GM21423 (cell line): ENCODE results near the gene PUDP.
"Not testable (repeated sequence)": the region's sequence is repeated elsewhere in the genome, so short reads cannot be mapped to it uniquely, and the experiment has no call there.

Experiments
- ATAC-seq: cut with Tn5 transposase; IDR thresholded peaks from one replicate; pipeline ENCODE4 v1.9.1; 2021; ENCODE audit warnings: mild to moderate bottlenecking, moderate library complexity; ENCODE audit not compliant: unreplicated experiment

Gene PUDP

GRCh38 chrX:7110821-7111276 lies 37.1 kb downstream of the PUDP start:
- peak; percentile 43 for ATAC-seq

DNA sequence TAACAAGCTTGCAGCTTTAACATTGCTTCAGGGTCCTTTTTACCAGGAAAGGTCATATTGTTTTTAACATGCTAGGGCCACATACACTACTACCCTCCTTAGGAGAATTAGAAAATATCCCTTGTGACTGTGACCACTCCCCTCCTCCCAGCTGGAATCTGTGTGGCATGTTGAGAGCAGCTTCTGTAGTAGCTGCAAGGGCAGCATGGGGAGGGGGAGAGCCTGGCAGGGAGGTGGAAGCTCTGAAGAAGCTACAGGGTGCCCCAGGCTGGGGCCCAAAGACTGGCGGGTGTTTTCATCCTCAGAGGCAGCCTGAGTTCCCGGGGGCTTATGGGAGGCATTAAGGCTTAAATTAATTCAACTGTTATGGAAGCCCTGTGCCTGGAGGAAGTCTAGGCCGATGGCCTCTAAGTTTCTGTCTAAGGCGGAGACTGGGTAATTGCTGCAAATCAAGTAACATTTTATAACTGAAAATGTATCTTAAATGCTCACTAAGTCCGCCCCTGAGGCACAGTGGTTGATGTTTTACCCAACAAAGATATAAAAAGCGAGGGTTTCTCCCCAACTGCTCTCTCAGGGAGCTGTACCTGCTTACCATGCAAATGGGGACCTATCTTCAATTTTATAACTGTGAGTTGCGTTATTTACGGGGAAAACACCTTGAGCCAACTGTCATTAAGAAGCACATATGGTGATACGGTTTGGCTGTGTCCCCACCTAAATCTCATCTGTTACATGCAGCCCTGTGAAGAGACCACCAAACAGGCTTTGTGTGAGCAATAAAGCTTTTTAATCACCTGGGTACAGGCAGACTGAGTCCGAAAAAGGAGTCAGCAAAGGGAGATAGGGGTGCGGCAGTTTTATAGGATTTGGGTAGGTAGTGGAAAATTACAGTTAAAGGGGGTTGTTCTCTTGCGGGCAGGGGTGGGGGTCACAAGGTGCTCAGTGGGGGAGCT lies 37.8 kb downstream of the PUDP start:
- peak; percentile 68 for ATAC-seq

DNA sequence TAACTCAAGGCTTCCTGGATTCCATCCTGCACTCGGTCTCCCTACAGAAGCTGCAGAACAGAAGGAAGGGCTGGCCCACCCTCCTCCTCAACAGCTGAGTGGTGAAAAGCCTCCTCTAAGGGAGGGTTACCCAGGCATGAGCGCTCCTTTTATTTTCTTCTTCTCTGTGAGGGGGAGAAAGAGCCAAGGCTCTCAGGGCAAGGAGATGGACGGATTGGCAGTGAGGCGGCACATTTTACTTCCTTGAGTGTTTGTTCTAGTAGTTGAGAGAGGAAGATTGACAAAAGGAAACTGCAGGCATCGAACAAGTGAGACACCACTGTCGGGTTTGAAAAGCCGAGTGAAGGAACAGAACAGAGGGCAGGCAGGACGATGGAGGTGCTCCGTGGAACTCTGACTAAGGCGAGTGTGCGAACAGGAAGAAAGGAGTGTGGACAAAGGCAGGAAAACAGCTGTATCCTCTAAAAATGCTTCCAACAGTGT lies 38.9 kb downstream of the PUDP start:
- ATAC-seq = no peak

- no peak for ATAC-seq
Observed at GRCh38 chrX:7108030-7108429, 39.9 kb downstream of the PUDP start.

DNA sequence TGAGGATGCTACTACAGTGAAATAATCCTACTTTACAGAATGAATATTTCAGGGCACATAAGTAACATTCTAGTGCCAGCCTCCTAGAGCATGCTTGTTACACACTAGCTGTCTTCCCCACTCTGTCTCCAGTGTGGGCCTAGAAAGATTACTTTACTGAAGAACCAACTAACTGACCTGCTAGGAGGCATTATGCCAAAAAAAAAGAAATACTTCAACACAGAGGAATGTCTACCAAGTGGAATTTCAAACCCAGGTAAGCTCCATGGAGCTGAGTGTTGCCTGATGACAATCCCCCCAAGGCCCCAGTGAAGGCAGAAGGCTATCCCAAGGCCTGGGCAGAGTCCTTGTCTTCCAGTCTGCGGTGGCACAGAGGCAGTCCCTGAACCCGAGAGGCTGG lies 41.3 kb downstream of the PUDP start:
- no peak for ATAC-seq

- no peak for ATAC-seq
Observed at GRCh38 chrX:7102119-7102518, 45.8 kb downstream of the PUDP start.

DNA sequence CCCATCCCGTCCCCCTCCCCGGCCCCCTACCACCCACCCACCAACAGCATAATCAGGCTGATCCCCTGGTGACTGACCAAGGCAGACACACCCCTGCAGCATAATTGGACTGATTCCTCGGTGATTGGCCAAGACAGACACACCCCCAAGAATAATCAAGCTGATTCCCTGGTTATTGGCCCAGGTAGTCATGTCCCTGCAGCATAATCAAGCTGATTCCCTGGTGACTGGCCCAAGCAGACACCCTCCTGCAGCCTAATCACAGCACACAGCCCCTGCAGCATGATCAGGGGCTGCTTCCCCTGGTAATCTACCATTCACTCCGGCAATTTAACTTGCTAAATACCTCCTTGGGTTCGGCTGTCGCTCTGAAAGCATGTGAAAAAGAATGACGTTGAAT lies 47.9 kb downstream of the PUDP start:
- ATAC-seq = no peak

DNA sequence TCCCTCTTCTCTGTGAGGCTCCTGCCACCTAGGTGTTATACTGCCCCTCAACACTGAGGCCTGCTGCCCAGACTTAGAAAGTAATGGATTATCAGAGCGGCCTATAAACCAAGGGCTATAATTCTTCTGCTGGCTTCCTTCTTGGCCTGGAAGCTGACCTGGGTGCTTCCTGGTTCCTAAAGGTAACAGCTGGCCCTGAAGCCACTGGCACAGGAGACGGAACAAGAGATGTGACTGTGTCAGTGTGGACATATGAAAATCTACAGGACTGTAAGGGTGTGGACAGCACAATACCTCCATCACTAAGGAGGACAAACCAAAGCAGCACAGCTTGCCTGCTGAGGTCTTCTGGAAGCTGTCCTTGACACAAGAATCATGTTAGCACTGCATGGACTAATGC lies 52.3 kb downstream of the PUDP start:
- ATAC-seq = not testable (repeated sequence)

GRCh38 chrX:7093305-7093704 lies 54.6 kb downstream of the PUDP start:
- ATAC-seq = no peak

DNA sequence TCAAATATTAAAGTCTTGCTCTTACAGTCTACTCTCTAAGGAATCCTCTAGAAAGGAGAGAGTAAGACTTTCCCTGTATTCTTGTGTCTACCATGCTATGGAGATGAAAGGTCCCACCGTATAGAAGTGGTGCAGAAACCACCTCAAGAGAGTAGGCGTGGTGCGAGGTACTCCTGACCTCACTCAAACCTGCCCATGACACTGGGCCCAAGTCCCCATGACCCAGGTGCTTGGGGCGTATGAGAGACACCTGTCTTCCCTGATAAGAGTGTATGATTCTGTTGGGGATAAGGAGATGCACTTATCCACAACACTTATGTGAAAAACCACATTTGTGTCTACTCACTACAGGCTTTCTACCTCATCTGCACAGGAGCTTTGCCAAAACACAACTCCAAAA lies 55.4 kb downstream of the PUDP start:
- no peak for ATAC-seq

DNA sequence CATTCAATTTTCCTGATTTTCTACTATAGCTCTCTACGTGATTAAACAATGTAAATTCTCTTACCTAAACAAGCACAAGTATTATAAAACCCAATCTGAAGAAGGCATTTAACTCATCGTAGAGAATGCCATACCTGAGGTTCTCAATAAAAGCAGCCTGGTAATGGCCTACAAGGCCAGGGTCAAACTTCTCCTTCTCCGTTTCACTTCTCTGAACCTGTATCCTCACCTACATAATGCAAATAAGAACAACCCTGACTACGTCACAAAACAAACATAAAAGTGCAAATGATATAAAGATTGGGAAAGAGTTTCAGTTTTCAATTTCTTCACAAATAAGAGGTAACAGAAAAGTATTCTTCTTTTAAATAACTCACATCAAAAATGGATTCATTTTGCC lies 56.0 kb downstream of the PUDP start:
- no peak for ATAC-seq

DNA sequence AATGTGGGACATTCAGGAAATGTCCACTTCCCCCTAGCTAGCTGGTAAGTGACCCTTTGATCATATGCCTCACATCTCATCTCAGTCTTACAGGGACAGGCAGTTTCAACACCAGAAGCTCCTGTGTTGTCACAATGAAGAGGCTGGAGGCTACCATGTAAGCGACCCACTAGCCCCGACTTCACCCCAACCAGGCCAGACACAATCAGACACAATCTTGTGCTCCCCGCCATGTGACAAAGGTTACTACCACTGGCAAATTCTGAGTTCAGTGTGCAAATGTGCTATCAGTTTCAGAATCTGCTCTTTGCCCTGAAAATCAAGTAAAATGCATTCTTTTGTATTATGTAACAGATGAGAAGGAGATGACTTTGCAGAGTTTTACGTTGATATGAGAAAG lies 57.3 kb downstream of the PUDP start:
- ATAC-seq = no peak

DNA sequence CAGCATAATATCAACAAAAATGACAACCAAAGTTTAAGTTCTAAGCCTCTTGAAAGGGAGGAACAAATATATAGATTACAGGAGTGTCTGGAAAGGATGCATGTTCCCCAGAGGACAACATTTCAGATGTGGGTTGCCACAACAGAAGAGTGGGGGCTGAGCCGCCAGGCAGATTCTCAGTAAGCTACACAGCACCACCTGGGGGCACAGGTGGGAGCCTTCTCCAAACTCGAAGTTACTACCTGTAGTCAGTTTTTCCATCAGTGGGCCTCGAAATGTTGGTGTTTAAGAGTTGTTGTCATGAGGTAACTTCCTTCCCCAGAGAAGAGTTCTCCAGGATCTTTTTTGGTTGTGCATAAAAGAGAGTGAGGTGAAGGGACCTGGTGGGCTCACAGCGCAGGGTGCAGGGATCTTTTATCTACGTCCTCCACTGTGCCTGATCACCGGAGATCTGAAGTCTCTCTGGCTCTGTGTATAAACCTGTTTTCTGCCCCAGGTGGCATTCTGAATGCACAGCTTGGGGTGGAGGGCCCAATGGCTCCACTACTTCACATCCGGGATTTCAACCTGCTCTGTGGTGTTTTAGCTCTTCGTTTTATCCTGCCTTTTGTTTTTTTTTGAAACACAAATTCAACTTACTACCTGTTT lies 58.9 kb downstream of the PUDP start:
- ATAC-seq = peak; percentile 49

- peak; percentile 36 for ATAC-seq
Observed at GRCh38 chrX:7086384-7086783, 61.6 kb downstream of the PUDP start.

GRCh38 chrX:7085879-7086278 lies 62.1 kb downstream of the PUDP start:
- ATAC-seq = no peak

DNA sequence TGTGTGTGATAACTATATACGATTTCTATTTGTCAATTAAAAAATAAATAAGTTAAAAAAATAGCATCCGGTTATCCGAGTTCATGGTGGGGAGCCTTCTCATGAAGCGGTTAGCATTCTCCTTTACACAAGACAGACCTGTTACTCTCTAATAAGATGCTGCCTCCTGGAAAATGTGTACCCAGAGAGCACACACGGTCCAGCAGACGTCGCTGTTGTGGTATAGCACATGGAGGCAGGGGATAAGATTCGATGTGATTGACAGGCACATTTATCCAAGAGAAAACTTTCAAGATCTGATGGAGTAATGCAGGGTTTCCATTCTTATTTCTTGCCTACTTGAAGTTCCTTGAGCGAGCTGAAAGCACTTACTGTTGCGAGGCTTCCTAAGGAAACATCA lies 63.1 kb downstream of the PUDP start:
- no peak for ATAC-seq

- peak; percentile 88 for ATAC-seq
Observed at GRCh38 chrX:7083468-7084396, 64.2 kb downstream of the PUDP start.

DNA sequence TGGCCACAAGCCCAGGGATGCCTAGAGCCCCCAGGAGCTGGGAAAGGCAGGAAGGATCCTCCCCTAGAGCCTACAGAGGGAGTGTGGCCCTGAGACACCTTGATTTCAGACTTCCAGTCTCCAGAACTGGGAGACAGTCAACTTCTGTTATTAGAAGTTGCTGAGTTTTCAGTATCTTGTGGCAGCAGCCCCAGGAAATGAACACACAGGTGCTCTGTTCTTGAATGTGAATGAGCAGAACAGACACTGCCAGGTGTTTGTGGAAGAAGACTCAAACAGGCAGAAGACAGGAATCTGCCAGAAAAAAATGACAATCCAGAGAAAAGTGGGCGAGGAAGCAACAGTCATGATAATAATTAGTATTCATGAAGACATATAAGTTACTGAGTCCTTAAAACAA lies 64.9 kb downstream of the PUDP start:
- no peak for ATAC-seq

DNA sequence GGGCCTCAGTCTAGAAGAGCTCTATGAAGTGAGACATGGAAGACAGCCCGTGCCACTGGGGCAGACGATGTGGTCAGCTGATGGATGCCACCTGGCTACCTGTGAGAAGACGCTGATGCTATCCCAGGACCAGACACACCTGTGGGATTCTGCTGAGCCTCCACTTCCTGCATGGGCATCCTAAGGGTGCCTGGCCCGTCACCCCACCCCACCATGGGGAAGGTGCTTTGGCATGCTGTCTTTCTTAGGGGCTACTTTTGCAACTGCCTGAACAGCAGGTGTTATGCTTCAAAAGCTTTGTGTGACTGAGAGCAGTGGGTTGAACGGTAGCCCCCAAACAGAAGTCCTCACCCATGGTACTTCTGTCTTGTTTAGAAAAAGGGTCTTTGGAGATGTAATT lies 65.4 kb downstream of the PUDP start:
- ATAC-seq = no peak

GRCh38 chrX:7077241-7078230 lies 70.4 kb downstream of the PUDP start:
- ATAC-seq = no peak
